HG03521 (cell line): Measurements from ENCODE around the gene AKAP1.

Source experiments
- ATAC-seq: cut with Tn5 transposase; IDR thresholded peaks from one replicate; pipeline ENCODE4 v1.9.1; 2021; ENCODE audit warnings: mild to moderate bottlenecking, moderate library complexity; ENCODE audit not compliant: unreplicated experiment

AKAP1 gene

DNA sequence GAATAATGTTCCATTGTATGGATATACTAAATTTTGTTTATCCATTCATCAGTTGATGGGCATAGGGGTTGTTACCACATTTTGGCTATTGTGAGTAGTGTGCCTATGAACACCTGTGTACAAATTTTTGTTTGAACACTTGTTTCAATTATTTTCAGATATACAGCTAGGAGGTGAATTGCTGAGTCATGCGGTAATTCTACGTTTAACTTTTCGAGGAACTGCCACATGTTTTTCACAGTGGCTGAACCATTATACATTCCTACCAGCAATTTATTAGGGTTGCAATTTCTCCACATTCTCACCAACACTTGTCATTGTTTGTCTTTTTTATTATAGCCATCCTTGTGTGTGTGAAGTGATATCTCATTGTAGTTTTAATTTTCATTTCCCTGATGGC, 75.6 kb downstream of the AKAP1 start:
- ATAC-seq: no peak

DNA sequence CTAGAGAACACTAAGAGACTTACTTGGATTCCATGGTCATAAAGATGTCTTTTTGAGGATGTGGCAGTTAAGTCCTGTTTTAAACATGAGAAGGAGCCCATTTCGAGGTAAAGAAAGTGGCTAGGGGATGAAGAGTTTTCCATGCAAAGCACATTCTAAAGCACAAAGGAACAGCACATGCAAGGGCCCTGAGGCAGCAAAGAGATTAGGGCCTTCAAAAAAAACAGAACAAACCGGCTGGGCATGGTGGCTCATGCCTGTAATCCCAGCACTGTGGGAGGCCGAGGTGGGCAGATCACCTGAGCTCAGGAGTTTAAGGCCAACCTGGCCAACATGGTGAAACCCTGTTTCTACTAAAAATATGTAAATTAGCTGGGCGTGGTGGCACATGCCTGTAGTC, 79.8 kb downstream of the AKAP1 start:
- no peak for ATAC-seq

DNA sequence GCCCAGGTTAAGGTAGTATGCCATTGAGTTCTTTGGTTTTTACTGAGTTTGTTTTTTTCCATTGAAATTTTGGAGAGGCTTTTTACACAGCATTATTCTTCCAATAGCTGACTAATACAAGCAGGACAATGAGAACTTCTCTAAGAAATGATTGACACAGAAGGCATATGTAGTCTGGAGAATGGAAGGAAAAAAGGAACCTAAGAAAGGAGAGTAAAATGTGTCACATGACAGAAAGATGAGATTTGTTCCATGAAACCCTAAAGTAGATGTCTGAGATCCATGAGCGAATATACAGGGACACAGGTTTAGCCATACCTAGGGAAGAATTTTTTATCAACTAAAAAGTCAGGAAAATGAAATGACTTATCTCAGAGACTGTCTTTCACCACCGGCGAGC, 80.7 kb downstream of the AKAP1 start:
- no peak for ATAC-seq

DNA sequence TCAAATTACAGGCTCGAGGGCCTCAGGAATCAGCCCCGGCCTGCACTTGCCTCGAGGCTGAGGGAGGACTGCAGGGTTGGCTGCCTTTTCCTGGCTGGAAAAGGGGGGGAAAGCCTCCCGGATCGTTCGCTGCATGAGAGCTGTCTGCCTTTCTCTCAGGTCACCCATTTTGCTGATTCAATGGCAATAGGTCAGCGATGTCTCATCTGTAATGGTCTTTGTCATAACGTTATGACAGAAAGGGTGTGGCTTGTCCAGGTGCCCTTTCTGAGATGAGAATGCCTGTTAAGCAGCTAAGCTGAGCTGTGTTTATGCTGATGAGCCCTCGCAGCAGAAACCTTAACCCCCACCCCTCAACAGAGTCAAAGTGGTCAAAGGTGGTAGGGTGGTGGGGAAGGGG, 81.8 kb downstream of the AKAP1 start:
- no peak for ATAC-seq

DNA sequence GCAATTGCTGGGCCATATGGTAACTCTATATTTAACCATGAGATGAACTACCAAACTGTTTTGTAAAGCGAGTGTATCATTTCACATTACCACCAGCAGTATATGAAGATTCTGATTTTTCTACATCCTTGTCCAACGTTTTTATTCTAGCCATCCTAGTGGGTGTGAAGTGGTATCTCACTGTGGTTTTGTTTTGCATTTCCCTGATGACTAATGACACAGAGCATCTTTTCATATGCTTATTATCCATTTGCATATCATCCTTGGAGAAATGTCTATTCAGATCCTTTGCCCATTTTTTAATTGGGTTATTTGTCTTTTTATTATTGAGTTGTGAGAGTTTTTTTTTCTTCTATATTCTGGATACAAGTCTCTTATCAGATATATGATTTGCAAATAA, 83.6 kb downstream of the AKAP1 start:
- no peak for ATAC-seq

DNA sequence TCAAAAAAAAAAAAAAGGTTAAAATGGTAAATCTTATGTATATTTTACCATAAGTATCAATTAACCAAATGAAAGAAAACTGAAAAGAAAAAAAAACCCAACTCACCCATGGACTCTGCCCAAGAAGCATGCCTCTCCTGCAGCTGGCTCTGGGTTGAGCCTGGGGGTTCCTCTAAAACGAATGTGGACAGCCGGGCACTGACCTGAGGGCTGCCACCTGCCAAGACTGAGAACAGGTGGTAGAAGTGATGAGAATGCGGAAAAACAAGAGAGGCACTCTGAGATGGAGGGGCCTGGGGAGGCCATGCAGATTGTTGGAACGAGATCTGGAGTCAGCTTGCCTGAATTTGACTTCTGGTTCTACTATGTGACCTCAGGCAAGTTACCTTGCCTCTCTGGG, 85.8 kb downstream of the AKAP1 start:
- ATAC-seq: no peak
